ENCODE results near the gene NTNG1. TPM values are rescaled to one million over a fixed set of nuclear protein-coding genes. Genes with fewer than 3 reads are reported as not detected.

Gene NTNG1
- total and polyA plus RNA-seq, 10 of the 15 experiments (the other 5 are each of a cell fraction or from before 2014, with no cell fraction given) = 0.18 to 2.3 (median 1.1) TPM; not detected in 1

DNA sequence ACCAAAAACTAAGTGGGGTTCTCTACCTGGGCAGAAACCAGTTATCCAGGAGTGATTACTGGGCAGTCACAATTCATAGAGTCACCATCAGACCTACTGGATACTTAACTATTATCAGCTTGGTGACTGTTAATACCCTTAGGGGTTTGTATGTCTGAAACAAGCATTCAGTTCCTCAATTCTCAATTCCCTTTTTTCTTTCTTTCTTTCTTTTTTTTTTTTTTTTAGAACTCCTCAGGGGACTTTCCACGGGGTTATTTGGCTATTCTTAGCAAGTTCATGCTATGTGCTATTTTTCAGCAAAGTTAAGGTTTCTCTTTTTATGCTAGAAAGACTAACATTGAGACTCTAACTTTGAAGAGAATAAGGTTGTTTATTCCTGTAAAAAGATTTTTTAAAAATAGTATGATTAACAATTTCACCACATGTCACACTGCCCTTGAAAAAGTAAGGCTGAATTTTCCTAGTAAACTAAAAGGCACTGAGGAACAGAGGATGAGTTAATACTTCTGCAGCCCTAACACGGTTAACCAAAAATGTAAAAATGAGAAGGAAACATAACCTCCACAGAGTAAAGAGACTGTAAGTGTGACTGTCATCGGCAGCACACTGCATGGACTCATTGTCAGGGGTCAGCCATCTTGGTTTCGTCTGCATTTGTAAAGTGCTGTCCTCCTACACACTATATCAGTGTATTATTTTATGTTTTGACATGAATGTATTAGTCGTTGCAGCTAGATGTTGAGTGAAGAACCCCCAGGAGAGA lies 310.2 kb downstream of the NTNG1 start (continued):
- TF ChIP-seq, protein P1, sequence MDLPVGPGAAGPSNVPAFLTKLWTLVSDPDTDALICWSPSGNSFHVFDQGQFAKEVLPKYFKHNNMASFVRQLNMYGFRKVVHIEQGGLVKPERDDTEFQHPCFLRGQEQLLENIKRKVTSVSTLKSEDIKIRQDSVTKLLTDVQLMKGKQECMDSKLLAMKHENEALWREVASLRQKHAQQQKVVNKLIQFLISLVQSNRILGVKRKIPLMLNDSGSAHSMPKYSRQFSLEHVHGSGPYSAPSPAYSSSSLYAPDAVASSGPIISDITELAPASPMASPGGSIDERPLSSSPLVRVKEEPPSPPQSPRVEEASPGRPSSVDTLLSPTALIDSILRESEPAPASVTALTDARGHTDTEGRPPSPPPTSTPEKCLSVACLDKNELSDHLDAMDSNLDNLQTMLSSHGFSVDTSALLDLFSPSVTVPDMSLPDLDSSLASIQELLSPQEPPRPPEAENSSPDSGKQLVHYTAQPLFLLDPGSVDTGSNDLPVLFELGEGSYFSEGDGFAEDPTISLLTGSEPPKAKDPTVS (IDR thresholded peaks at IDR 0.05; ENCODE audit: low read depth, low read length) = no peak
- TF ChIP-seq, protein P2, sequence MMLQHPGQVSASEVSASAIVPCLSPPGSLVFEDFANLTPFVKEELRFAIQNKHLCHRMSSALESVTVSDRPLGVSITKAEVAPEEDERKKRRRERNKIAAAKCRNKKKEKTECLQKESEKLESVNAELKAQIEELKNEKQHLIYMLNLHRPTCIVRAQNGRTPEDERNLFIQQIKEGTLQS (IDR thresholded peaks at IDR 0.05; ENCODE audit: borderline replicate concordance, extremely low read depth, low read depth, low read length) = no peak
- TF ChIP-seq, protein P3, sequence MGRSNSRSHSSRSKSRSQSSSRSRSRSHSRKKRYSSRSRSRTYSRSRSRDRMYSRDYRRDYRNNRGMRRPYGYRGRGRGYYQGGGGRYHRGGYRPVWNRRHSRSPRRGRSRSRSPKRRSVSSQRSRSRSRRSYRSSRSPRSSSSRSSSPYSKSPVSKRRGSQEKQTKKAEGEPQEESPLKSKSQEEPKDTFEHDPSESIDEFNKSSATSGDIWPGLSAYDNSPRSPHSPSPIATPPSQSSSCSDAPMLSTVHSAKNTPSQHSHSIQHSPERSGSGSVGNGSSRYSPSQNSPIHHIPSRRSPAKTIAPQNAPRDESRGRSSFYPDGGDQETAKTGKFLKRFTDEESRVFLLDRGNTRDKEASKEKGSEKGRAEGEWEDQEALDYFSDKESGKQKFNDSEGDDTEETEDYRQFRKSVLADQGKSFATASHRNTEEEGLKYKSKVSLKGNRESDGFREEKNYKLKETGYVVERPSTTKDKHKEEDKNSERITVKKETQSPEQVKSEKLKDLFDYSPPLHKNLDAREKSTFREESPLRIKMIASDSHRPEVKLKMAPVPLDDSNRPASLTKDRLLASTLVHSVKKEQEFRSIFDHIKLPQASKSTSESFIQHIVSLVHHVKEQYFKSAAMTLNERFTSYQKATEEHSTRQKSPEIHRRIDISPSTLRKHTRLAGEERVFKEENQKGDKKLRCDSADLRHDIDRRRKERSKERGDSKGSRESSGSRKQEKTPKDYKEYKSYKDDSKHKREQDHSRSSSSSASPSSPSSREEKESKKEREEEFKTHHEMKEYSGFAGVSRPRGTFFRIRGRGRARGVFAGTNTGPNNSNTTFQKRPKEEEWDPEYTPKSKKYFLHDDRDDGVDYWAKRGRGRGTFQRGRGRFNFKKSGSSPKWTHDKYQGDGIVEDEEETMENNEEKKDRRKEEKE (IDR thresholded peaks at IDR 0.05) = no peak
- TF ChIP-seq MYB (IDR thresholded peaks at IDR 0.05; ENCODE audit: borderline replicate concordance, low read depth, low read length) (no peak), PAX5 (IDR thresholded peaks at IDR 0.05; ENCODE audit: borderline replicate concordance, low read depth, low read length) (0 out of 2 replicates have a peak, but pooled peaks have one; percentile 26), ZNF274 (IDR thresholded peaks at IDR 0.05; ENCODE audit: insufficient read depth, insufficient read length) (no peak), POU2F2 (IDR thresholded peaks at IDR 0.05; ENCODE audit: borderline replicate concordance, low read depth, low read length) (peak; percentile 36; the same call in 1 of the 3 replicates), ATF7 (IDR thresholded peaks at IDR 0.05; ENCODE audit: low read depth) (peak; percentile 74), MTA3 (IDR thresholded peaks at IDR 0.05; ENCODE audit: borderline replicate concordance, low read length) (peak; percentile 40; the same call in 1 of the 2 replicates), MTA2 (IDR thresholded peaks at IDR 0.05; ENCODE audit: low read depth) (peak; percentile 89), KLF5 (IDR thresholded peaks at IDR 0.05; ENCODE audit: partially characterized antibody) (no peak), TCF7 (IDR thresholded peaks at IDR 0.05; ENCODE audit: borderline replicate concordance) (no peak), CREB1 (IDR thresholded peaks at IDR 0.05; ENCODE audit: low read depth) (no peak), CHD1 (IDR thresholded peaks at IDR 0.05; ENCODE audit: low read depth, low read length) (0 out of 2 replicates have a peak, but pooled peaks have one; percentile 28), GATAD2B (conservative IDR thresholded peaks at IDR 0.05; ENCODE audit: low read depth) (no peak), RELA (IDR thresholded peaks at IDR 0.05; ENCODE audit: borderline replicate concordance, partially characterized antibody) (peak; percentile 79), SP1 (IDR thresholded peaks at IDR 0.05; ENCODE audit: low read depth, low read length) (no peak), CREM (IDR thresholded peaks at IDR 0.05; ENCODE audit: low read depth) (no peak)
- TF ChIP-seq, protein P4, sequence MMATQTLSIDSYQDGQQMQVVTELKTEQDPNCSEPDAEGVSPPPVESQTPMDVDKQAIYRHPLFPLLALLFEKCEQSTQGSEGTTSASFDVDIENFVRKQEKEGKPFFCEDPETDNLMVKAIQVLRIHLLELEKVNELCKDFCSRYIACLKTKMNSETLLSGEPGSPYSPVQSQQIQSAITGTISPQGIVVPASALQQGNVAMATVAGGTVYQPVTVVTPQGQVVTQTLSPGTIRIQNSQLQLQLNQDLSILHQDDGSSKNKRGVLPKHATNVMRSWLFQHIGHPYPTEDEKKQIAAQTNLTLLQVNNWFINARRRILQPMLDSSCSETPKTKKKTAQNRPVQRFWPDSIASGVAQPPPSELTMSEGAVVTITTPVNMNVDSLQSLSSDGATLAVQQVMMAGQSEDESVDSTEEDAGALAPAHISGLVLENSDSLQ (IDR thresholded peaks at IDR 0.05) = no peak
- TF ChIP-seq, protein P5, sequence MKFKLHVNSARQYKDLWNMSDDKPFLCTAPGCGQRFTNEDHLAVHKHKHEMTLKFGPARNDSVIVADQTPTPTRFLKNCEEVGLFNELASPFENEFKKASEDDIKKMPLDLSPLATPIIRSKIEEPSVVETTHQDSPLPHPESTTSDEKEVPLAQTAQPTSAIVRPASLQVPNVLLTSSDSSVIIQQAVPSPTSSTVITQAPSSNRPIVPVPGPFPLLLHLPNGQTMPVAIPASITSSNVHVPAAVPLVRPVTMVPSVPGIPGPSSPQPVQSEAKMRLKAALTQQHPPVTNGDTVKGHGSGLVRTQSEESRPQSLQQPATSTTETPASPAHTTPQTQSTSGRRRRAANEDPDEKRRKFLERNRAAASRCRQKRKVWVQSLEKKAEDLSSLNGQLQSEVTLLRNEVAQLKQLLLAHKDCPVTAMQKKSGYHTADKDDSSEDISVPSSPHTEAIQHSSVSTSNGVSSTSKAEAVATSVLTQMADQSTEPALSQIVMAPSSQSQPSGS (IDR thresholded peaks at IDR 0.05; ENCODE audit: low read length) = no peak; the same call in 1 of the 2 replicates
- TF ChIP-seq, protein P6, sequence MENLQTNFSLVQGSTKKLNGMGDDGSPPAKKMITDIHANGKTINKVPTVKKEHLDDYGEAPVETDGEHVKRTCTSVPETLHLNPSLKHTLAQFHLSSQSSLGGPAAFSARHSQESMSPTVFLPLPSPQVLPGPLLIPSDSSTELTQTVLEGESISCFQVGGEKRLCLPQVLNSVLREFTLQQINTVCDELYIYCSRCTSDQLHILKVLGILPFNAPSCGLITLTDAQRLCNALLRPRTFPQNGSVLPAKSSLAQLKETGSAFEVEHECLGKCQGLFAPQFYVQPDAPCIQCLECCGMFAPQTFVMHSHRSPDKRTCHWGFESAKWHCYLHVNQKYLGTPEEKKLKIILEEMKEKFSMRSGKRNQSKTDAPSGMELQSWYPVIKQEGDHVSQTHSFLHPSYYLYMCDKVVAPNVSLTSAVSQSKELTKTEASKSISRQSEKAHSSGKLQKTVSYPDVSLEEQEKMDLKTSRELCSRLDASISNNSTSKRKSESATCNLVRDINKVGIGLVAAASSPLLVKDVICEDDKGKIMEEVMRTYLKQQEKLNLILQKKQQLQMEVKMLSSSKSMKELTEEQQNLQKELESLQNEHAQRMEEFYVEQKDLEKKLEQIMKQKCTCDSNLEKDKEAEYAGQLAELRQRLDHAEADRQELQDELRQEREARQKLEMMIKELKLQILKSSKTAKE (IDR thresholded peaks at IDR 0.05; ENCODE audit: low read depth, poor library complexity, severe bottlenecking) = peak; percentile 51
